OCI-LY1 (cell line): ENCODE measurements around the gene INPP5A.

Source experiments
- CTCF ChIP-seq: fragments of 200-600 bp; sonication (generic), shearing (Covaris generic); IDR thresholded peaks from 2 replicates; pipeline ENCODE4 v1.5.1; 2017; ENCODE audit warnings: mild to moderate bottlenecking, antibody characterized with exemption, low read length, moderate library complexity, mixed read lengths
- EZH2 ChIP-seq: fragments of 200-600 bp; sonication (generic), shearing (Covaris generic); IDR thresholded peaks from 2 replicates; pipeline ENCODE4 v1.8.0; 2017; ENCODE audit warnings: borderline replicate concordance, mixed run types, mild to moderate bottlenecking, antibody characterized with exemption, low read length, moderate library complexity, mixed read lengths

- no peak for TF ChIP-seq CTCF
- no peak for TF ChIP-seq EZH2
Observed at GRCh38 chr10:132524443-132525285, 12.9 kb upstream of the INPP5A start.
